HCT116 (cell line): ENCODE measurements around the gene LEUTX. TPM values are rescaled to one million over a fixed set of nuclear protein-coding genes. Genes with fewer than 3 reads are reported as not detected.

Experiments
- ATAC-seq: fragments of 200-7000 bp; cut with Tn5 transposase; 2 replicates; pipeline ENCODE4 v1.9.1; 2020; ENCODE audit warnings: mild to moderate bottlenecking, moderate library complexity
- Bru-seq: library from RNA; stranded (reverse); fragments of 400-500 nt; gene quantifications from one replicate; lab custom pipeline; 2021; lab: Mats Ljungman, UMichigan
- BruChase-seq, 2 experiments: library from RNA; stranded (reverse); fragments of 400-500 nt; gene quantifications; one replicate each; lab custom pipeline; 2021; lab: Mats Ljungman, UMichigan
- BruUV-seq: library from RNA; stranded (reverse); fragments of 400-500 nt; replicated peaks from 2 replicates; lab custom pipeline; 2021; lab: Mats Ljungman, UMichigan
- CTCF ChIA-PET: fragments of 300-600 bp; sonication (Branson Sonifier 250); formaldehyde crosslinking; loops from one replicate; lab custom pipeline; 2021; ENCODE audit warnings: antibody characterized with exemption; lab: Charles Lee
- POLR2A ChIA-PET: fragments of 300-600, 350-600 bp; sonication (Branson Sonifier 250); formaldehyde crosslinking; loops from one replicate; lab custom pipeline; 2021; ENCODE audit warnings: antibody characterized with exemption; lab: Charles Lee
- RAD21 ChIA-PET, 2 experiments: fragments of 300-600 bp; sonication (Branson Sonifier 250); formaldehyde crosslinking; loops; one replicate each; lab custom pipeline; 2023; ENCODE audit warnings: low total read pairs in 2 of 2; ENCODE audit not compliant: uncharacterized antibody in 2 of 2, unreplicated experiment in 2 of 2, low non-redundant PET in 1 of 2; lab: Charles Lee
- DNase-seq: peaks from one replicate; pipeline ENCODE4 v3.0.0-alpha.2; 2010; ENCODE audit warnings: low read depth, low spot score
- H2AFZ ChIP-seq: fragments of 200-600 bp; shearing (Covaris generic), sonication (generic); 2 replicates; pipeline ENCODE4 v1.6.1; 2017; ENCODE audit warnings: low read depth, mixed run types, mixed read lengths, antibody characterized with exemption, low read length; ENCODE audit not compliant: poor library complexity, severe bottlenecking
- H3K27ac ChIP-seq: 2 replicates; pipeline ENCODE4 v1.5.1; 2012; ENCODE audit warnings: low read depth, low read length
- H3K27me3 ChIP-seq: fragments of 200-600 bp; sonication (generic); 2 replicates; pipeline ENCODE4 v1.6.1; 2016; ENCODE audit warnings: mixed run types, low read length, mixed read lengths; ENCODE audit not compliant: insufficient read depth
- H3K36me3 ChIP-seq, 2 experiments: fragments of 200-500 bp in 1 of 2; fragments of 200-600 bp in 1 of 2; sonication (Bioruptor generic) in 1 of 2; sonication (generic) in 1 of 2; 2 replicates each; pipeline versions ENCODE4 v1.5.1 to v1.6.1; 2014 to 2016; ENCODE audit warnings: low read length in 2 of 2, inconsistent platforms in 1 of 2, mixed read lengths in 1 of 2, mixed run types in 1 of 2; ENCODE audit not compliant: insufficient read depth in 2 of 2, control insufficient read depth in 1 of 2
- H3K4me1 ChIP-seq, 2 experiments: fragments of 200-600 bp in 1 of 2; sonication (generic) in 1 of 2; 2 replicates each; pipeline versions ENCODE4 v1.5.1 to v1.6.1; 2012 to 2017; ENCODE audit warnings: low read length in 2 of 2, inconsistent platforms in 1 of 2, mild to moderate bottlenecking in 1 of 2, mixed read lengths in 1 of 2, mixed run types in 1 of 2, moderate library complexity in 1 of 2; ENCODE audit not compliant: insufficient read depth in 2 of 2, control insufficient read depth in 1 of 2
- H3K4me2 ChIP-seq: fragments of 200-600 bp; sonication (generic); 2 replicates; pipeline ENCODE4 v1.6.1; 2017; ENCODE audit warnings: mixed run types, low read length, mixed read lengths
- H3K4me3 ChIP-seq, 2 experiments: fragments of 200-600 bp in 1 of 2; sonication (generic) in 1 of 2; replicated peaks in 1 of 2; 2 replicates each; pipeline ENCODE4 v1.5.1; 2011 to 2016; ENCODE audit warnings: low read length in 2 of 2, control low read depth in 1 of 2, low read depth in 1 of 2, mild to moderate bottlenecking in 1 of 2, mixed read lengths in 1 of 2, mixed run types in 1 of 2
- H3K79me2 ChIP-seq: fragments of 200-600 bp; sonication (generic); 2 replicates; pipeline ENCODE4 v1.6.1; 2017; ENCODE audit warnings: mild to moderate bottlenecking, mixed run types, low read length, moderate library complexity, mixed read lengths; ENCODE audit not compliant: insufficient read depth
- H3K9ac ChIP-seq: fragments of 200-600 bp; sonication (generic); 2 replicates; pipeline ENCODE4 v1.6.1; 2016; ENCODE audit warnings: low read length, mixed read lengths
- H3K9me2 ChIP-seq: fragments of 200-600 bp; sonication (generic), shearing (Covaris generic); 2 replicates; pipeline ENCODE4 v1.6.1; 2017; ENCODE audit warnings: mixed run types, mild to moderate bottlenecking, moderate library complexity; ENCODE audit not compliant: insufficient read depth
- H3K9me3 ChIP-seq, 2 experiments: fragments of 200-500 bp in 1 of 2; fragments of 200-600 bp in 1 of 2; sonication (Bioruptor generic) in 1 of 2; sonication (generic) in 1 of 2; 2 replicates each; pipeline ENCODE4 v1.6.1; 2014 to 2017; ENCODE audit warnings: low read length in 2 of 2, mixed read lengths in 2 of 2, inconsistent platforms in 1 of 2, low read depth in 1 of 2, mild to moderate bottlenecking in 1 of 2, mixed run types in 1 of 2, moderate library complexity in 1 of 2; ENCODE audit not compliant: control insufficient read depth in 1 of 2, insufficient read depth in 1 of 2
- H4K20me1 ChIP-seq: fragments of 200-600 bp; sonication (generic), shearing (Covaris generic); 2 replicates; pipeline ENCODE4 v1.6.1; 2017; ENCODE audit warnings: mixed run types, mild to moderate bottlenecking, moderate library complexity; ENCODE audit not compliant: insufficient read depth
- ATF3 ChIP-seq: IDR thresholded peaks from 2 replicates; pipeline ENCODE4 v1.6.1; 2012
- CEBPB ChIP-seq: IDR thresholded peaks from 2 replicates; pipeline ENCODE4 v1.6.1; 2012; ENCODE audit warnings: low read depth
- EZH2 ChIP-seq: fragments of 200-600 bp; sonication (generic); IDR thresholded peaks from 2 replicates; pipeline ENCODE4 v1.6.1; 2017; ENCODE audit warnings: antibody characterized with exemption, mixed run types
- POLR2A ChIP-seq: IDR thresholded peaks from 2 replicates; pipeline ENCODE4 v1.7.0; 2011; ENCODE audit warnings: borderline replicate concordance; ENCODE audit not compliant: insufficient read depth, insufficient read length; ENCODE audit errors: extremely low read depth
- POLR2AphosphoS5 ChIP-seq: IDR thresholded peaks from 2 replicates; pipeline ENCODE4 v1.6.1; 2011; ENCODE audit warnings: mild to moderate bottlenecking, low read depth, low read length, moderate library complexity
- RAD21 ChIP-seq: IDR thresholded peaks from 2 replicates; pipeline ENCODE4 v1.6.1; 2012; ENCODE audit warnings: low read depth, mild to moderate bottlenecking
- SIN3A ChIP-seq: IDR thresholded peaks from 2 replicates; pipeline ENCODE4 v1.6.1; 2012; ENCODE audit warnings: low read depth
- SP1 ChIP-seq: IDR thresholded peaks from 2 replicates; pipeline ENCODE4 v1.6.1; 2012; ENCODE audit warnings: low read depth
- SRF ChIP-seq: IDR thresholded peaks from 2 replicates; pipeline ENCODE4 v1.6.1; 2012; ENCODE audit warnings: low read depth
- TCF7L2 ChIP-seq: IDR thresholded peaks from 2 replicates; pipeline ENCODE4 v1.7.0; 2011; ENCODE audit warnings: borderline replicate concordance, inconsistent platforms; ENCODE audit not compliant: insufficient read depth, insufficient read length; ENCODE audit errors: extremely low read depth
- ZBTB33 ChIP-seq: IDR thresholded peaks from 2 replicates; pipeline ENCODE4 v1.6.1; 2011; ENCODE audit warnings: mild to moderate bottlenecking, low read length, moderate library complexity; ENCODE audit not compliant: insufficient replicate concordance; ENCODE audit errors: extremely low read depth
- ZFX ChIP-seq: fragments of 450-650 bp; IDR thresholded peaks from 2 replicates; pipeline ENCODE4 v1.6.1; 2017
- intact Hi-C: fragments of 100-400 bp; cut with micrococcal nuclease; formaldehyde crosslinking; loops from 2 replicates; pipeline ENCODE4 v1.10.0; 2022
- long read RNA-seq: library from polyadenylated mRNA; unstranded; transcript quantifications from one replicate; pipeline ENCODE4 v2.0.0, GENCODE V29; 2021; ENCODE audit not compliant: unreplicated experiment
- polyA plus RNA-seq: library from polyadenylated mRNA; unstranded; fragments of >200 nt; gene quantifications from 2 replicates; pipeline ENCODE4 v1.2.1, GENCODE V29; 2012; ENCODE audit warnings: missing spikeins
- total RNA-seq: library from RNA; stranded (reverse); gene quantifications from one replicate; pipeline ENCODE4 v1.2.1, GENCODE V29; 2021; ENCODE audit not compliant: unreplicated experiment

The LEUTX gene, protein sequence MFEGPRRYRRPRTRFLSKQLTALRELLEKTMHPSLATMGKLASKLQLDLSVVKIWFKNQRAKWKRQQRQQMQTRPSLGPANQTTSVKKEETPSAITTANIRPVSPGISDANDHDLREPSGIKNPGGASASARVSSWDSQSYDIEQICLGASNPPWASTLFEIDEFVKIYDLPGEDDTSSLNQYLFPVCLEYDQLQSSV
- total RNA-seq (not detected), Bru-seq, nascent RNA (not detected), BruChase-seq, experiment 1, labeled RNA remaining after a 6-hour chase (not detected), BruChase-seq, experiment 2, labeled RNA remaining after a 2-hour chase (not detected)
- not detected in 2 replicates for polyA plus RNA-seq
- long read RNA-seq: 0 reads

DNA sequence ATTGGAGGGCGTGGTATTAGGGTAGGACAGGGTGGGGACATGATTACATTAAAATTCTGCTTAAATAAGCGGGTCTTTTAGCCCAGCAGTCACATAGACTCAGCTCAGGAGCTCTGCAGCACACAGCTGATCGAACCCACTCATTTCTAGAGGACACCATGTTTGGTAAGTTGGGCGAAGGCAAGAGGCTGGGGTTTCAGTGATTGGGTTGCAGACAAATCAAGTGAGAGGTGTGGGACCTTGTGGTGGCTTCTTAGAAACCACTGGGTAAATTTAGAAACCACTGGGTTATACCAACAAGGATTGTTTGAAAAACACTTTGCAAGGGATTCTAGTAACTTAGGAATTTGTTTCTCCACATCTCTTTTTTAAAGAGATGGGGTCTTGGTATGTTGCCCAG is at the start of gene LEUTX:
TSS of gene LEUTX (plus strand) at position 92 of the 400 bp plus-strand sequence. CDS start at position 159, 67 bp downstream.
- no TSS peak for BruUV-seq
- Histone ChIP-seq H3K79me2 (no peaks in the 10 kb centered on the region), H3K4me3 (no peak within 1 kb of the TSS), H4K20me1 (no peaks in the 10 kb centered on the region), H3K27ac (no peak within 1 kb of the TSS), H3K36me3 (no peaks in the 10 kb centered on the region)
- RAD21 ChIA-PET: no interaction called here
- CTCF ChIA-PET: interaction anchor here (1.7 kb wide), 1 partner anchor 14 kb away, joined by 5 read pairs; no protein-coding TSS in a partner anchor
- no peak for TF ChIP-seq ATF3
- TF ChIP-seq EZH2: no peak
- TF ChIP-seq SIN3A: no peak
- TF ChIP-seq SP1: no peak
- TF ChIP-seq ZBTB33: no peak
- TF ChIP-seq POLR2AphosphoS5: no peak
- TF ChIP-seq POLR2A: no peak
- no peak for TF ChIP-seq CEBPB
- no peak for TF ChIP-seq SRF
- no peak for TF ChIP-seq RAD21
- no peak for TF ChIP-seq ZFX
- TF ChIP-seq TCF7L2: no peak
- TF ChIP-seq, all 23 proteins: peak for 0
- no peak within 1 kb of the TSS for H3K4me2 ChIP-seq
- H3K9ac ChIP-seq: no peak within 1 kb of the TSS
- H3K9me2 ChIP-seq: no peaks in the 10 kb centered on the region
- H3K27me3 ChIP-seq: 0 out of 2 replicates have a peak, but pooled peaks cover 6% of the 10 kb centered on the region
- intact Hi-C loops: no loop called here
- no peaks in the 10 kb centered on the region for H3K4me1 ChIP-seq
- no peak within 1 kb of the TSS for H2AFZ ChIP-seq
- H3K9me3 ChIP-seq: no peaks in the 10 kb centered on the region
- POLR2A ChIA-PET: no interaction called here
- no peak for DNase-seq
- no peak for ATAC-seq
